ENCODE data around the gene AFAP1. TPM values are rescaled to one million over a fixed set of nuclear protein-coding genes. Genes with fewer than 3 reads are reported as not detected.

Gene AFAP1
- total and polyA plus RNA-seq, 2 of the 4 experiments (the other 2 are of a cell fraction) = 48.2 to 80.9 TPM

DNA sequence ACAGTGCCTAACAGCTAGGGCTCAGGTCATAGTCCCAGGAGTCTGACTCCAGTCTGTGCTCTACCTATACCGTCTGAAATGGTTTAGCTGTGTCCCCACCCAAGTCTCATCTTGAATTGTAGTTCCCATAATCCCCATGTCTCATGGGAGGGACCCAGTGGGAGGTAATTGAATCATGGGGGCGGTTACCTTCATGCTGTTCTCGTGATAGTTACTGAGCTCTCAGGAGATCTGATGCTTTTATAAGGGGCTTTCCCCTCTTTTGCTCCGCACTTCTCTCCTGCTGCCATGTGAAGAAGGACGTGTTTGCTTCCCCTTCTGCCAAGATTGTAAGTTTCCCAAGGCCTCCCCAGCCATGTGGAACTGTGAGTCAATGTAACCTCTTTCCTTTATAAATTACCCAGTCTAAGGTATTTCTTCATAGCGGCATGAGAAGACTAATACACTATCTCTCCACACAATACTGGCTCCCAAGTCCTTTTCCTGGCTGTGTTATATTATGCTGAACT, 110.8 kb downstream of the AFAP1 start:
- in situ Hi-C loops (cut with MboI; ENCODE audit: low sequenced_read_pairs) = no loop called here
- Histone ChIP-seq H3K56ac (ENCODE audit: extremely low read depth, insufficient read depth, low read length) (0 out of 2 replicates have a peak overlapping the region, but pooled peaks have one; percentile 13), H2BK20ac (ENCODE audit: low read depth, low read length) (peak overlapping the region; percentile 80), H2BK120ac (ENCODE audit: low read depth, low read length) (peak overlapping the region; percentile 59), H3K4me3 (ENCODE audit: insufficient read depth, low read depth, low read length) (no peak overlapping the region), H3K14ac (replicated peaks; ENCODE audit: low read depth, low read length) (peak overlapping the region; percentile 65), H3K79me1 (ENCODE audit: low read depth in 1 of 2, low read length in 2 of 2) (peaks cover 32 to 68% of the 10 kb centered on the region in 2 experiments), H3K27me3 (ENCODE audit: control insufficient read depth, insufficient read depth, low read length) (no peaks in the 10 kb centered on the region), H3K9me1 (ENCODE audit: insufficient read depth, low read length) (peaks cover 21% of the 10 kb centered on the region), H3K4me1 (ENCODE audit: control insufficient read depth, insufficient read depth, low read length) (peaks cover 27% of the 10 kb centered on the region), H2AK9ac (replicated peaks; ENCODE audit: low read depth, low read length, poor library complexity) (peak overlapping the region; percentile 71), H3K9me3 (ENCODE audit: control insufficient read depth, insufficient read depth, low read length) (no peaks in the 10 kb centered on the region), H3K36me3 (ENCODE audit: control insufficient read depth, insufficient read depth, low read length) (peaks cover 36% of the 10 kb centered on the region), H2AK5ac (ENCODE audit: low read depth, low read length) (peak overlapping the region; percentile 83), H4K91ac (ENCODE audit: insufficient read depth, low read depth, low read length) (peak overlapping the region; percentile 61), H2BK5ac (ENCODE audit: low read depth, low read length, poor library complexity, severe bottlenecking) (peak overlapping the region; percentile 78), H3K23ac (ENCODE audit: low read depth, low read length) (peak overlapping the region; percentile 69), H3K27ac (ENCODE audit: insufficient read depth, low read length) (peak overlapping the region; percentile 79), H4K5ac (ENCODE audit: low read depth, low read length) (0 out of 2 replicates have a peak overlapping the region, but pooled peaks have one; percentile 9), H2AFZ (replicated peaks; ENCODE audit: low read length, poor library complexity) (no peak overlapping the region), H2BK15ac (ENCODE audit: low read depth, low read length) (no peak overlapping the region; the same call in 2 of the 3 replicates), H3K9ac (ENCODE audit: low read depth, low read length) (peak overlapping the region; percentile 44), H3K18ac (ENCODE audit: low read depth, low read length) (peak overlapping the region; percentile 1; the same call in 1 of the 2 replicates), H4K8ac (ENCODE audit: low read depth in 2 of 2, low read length in 2 of 2) (peak overlapping the region in 1 of 2 experiments; percentile 32; a peak in 2 of 4 replicates), H4K20me1 (ENCODE audit: insufficient read depth, low read length) (peaks cover 27% of the 10 kb centered on the region), H3K4ac (ENCODE audit: low read depth, low read length) (peak overlapping the region; percentile 83), H3K4me2 (ENCODE audit: low read depth, low read length) (peak overlapping the region; percentile 0; the same call in 1 of the 2 replicates)
- ChIA-PET CTCF (interaction anchor here (1.4 to 2.2 kb wide), 2 partner anchors 15 to 24 kb away, joined by 3 to 6 read pairs; no protein-coding TSS in a partner anchor), POLR2A (ENCODE audit: unreplicated experiment) (interaction anchor here (1.1 kb wide), 1 partner anchor 13 kb away, joined by 4 read pairs; no protein-coding TSS in a partner anchor)
- ATAC-seq (ENCODE audit: low read depth) (no peak), DNase-seq (peak; percentile 89)
- 82% methylated on average over 3 of the region's 6 CpGs; no CpG with 5 or more reads in 1 of the 2 experiments for WGBS, 2 experiments (ENCODE audit: extremely low coverage in 2 of 2, insufficient read length in 1 of 2)
- intact Hi-C loops (cut with micrococcal nuclease) = loop anchor here (2.0 kb wide), 1 partner anchor 14 kb away; no protein-coding TSS in a partner anchor
- BruUV-seq (replicated peaks) = no TSS peak
- dilution Hi-C loops (cut with HindIII; ENCODE audit: low sequenced_read_pairs, unreplicated experiment) = no loop called here
- no peak for TF ChIP-seq MAZ (IDR thresholded peaks at IDR 0.05; ENCODE audit: borderline replicate concordance, low read depth, low read length)
- peak; percentile 65; the same call in 1 of the 2 replicates for TF ChIP-seq MXI1 (IDR thresholded peaks at IDR 0.05; ENCODE audit: borderline replicate concordance, low read depth, low read length)
- TF ChIP-seq CEBPB (IDR thresholded peaks at IDR 0.05; ENCODE audit: low read depth, low read length) = peak; percentile 78
- no peak for TF ChIP-seq RCOR1 (IDR thresholded peaks at IDR 0.05; ENCODE audit: insufficient replicate concordance, low read length)
- no peak for TF ChIP-seq MAFK (IDR thresholded peaks at IDR 0.05; ENCODE audit: low read depth, low read length)
- TF ChIP-seq RAD21 (IDR thresholded peaks at IDR 0.05; ENCODE audit: low read length) = no peak
- no peak for TF ChIP-seq RFX5 (IDR thresholded peaks at IDR 0.05; ENCODE audit: low read depth, low read length)
- TF ChIP-seq, protein P1, sequence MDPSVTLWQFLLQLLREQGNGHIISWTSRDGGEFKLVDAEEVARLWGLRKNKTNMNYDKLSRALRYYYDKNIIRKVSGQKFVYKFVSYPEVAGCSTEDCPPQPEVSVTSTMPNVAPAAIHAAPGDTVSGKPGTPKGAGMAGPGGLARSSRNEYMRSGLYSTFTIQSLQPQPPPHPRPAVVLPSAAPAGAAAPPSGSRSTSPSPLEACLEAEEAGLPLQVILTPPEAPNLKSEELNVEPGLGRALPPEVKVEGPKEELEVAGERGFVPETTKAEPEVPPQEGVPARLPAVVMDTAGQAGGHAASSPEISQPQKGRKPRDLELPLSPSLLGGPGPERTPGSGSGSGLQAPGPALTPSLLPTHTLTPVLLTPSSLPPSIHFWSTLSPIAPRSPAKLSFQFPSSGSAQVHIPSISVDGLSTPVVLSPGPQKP (IDR thresholded peaks at IDR 0.05; ENCODE audit: borderline replicate concordance, low read depth, low read length) = no peak
- TF ChIP-seq POLR2A (IDR thresholded peaks at IDR 0.05; ENCODE audit: low read depth, low read length) = peak; percentile 56; the same call in 1 of the 2 replicates
- TF ChIP-seq FOS (IDR thresholded peaks at IDR 0.05; ENCODE audit: low read depth, low read length) = peak; percentile 21; the same call in 1 of the 2 replicates
- no peak for TF ChIP-seq CHD1 (IDR thresholded peaks at IDR 0.05; ENCODE audit: low read depth, low read length)
- TF ChIP-seq SMC3 (IDR thresholded peaks at IDR 0.05; ENCODE audit: low read depth, low read length) = no peak
- TF ChIP-seq, protein P2, sequence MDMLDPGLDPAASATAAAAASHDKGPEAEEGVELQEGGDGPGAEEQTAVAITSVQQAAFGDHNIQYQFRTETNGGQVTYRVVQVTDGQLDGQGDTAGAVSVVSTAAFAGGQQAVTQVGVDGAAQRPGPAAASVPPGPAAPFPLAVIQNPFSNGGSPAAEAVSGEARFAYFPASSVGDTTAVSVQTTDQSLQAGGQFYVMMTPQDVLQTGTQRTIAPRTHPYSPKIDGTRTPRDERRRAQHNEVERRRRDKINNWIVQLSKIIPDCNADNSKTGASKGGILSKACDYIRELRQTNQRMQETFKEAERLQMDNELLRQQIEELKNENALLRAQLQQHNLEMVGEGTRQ (IDR thresholded peaks at IDR 0.05; ENCODE audit: low read depth, low read length) = no peak
- TF ChIP-seq BHLHE40 (IDR thresholded peaks at IDR 0.05; ENCODE audit: low read depth, low read length) = no peak
- no peak for TF ChIP-seq NFE2L2 (IDR thresholded peaks at IDR 0.05; ENCODE audit: low read depth, low read length)

Measured in IMR-90 (cell line).